ENCODE results near the gene TMIGD2.

GRCh38 chr19:4334929-4335570 lies 32.9 kb upstream of the TMIGD2 start:
- TF ChIP-seq CTCF (IDR thresholded peaks at IDR 0.05; ENCODE audit: poor library complexity, severe bottlenecking), result no peak
- TF ChIP-seq EZH2 (IDR thresholded peaks at IDR 0.05; ENCODE audit: borderline replicate concordance, insufficient read depth, low read length, poor library complexity, severe bottlenecking), result no peak
- TF ChIP-seq POLR2AphosphoS5 (IDR thresholded peaks at IDR 0.05), result no peak
- no peak for TF ChIP-seq TAF1 (IDR thresholded peaks at IDR 0.05; ENCODE audit: low read depth)
- no peak for TF ChIP-seq SMC3 (conservative IDR thresholded peaks at IDR 0.05; ENCODE audit: poor library complexity)
- TF ChIP-seq EP300 (conservative IDR thresholded peaks at IDR 0.05; ENCODE audit: poor library complexity, severe bottlenecking), result no peak
